HepG2 (cell line): ENCODE data around the gene AKT2. TPM values are rescaled to one million over a fixed set of nuclear protein-coding genes. Genes with fewer than 3 reads are reported as not detected.

Source experiments
- AFF4 ChIP-seq: sonication (generic); formaldehyde crosslinking; IDR thresholded peaks from 2 replicates; pipeline ENCODE4 v1.4.0; 2020; ENCODE audit warnings: missing genetic modification reagents
- ETV5 ChIP-seq: IDR thresholded peaks from 2 replicates; pipeline ENCODE4 v1.6.1; 2018; ENCODE audit warnings: missing biosample characterization, missing genetic modification reagents, inconsistent platforms, borderline replicate concordance
- GLMP ChIP-seq: sonication (generic); formaldehyde crosslinking; IDR thresholded peaks from 2 replicates; pipeline ENCODE4 v1.9.0; 2021; ENCODE audit warnings: missing genetic modification reagents, mild to moderate bottlenecking, borderline replicate concordance
- KMT2A ChIP-seq: sonication (generic); formaldehyde crosslinking; IDR thresholded peaks from 2 replicates; pipeline ENCODE4 v1.4.0; 2020; ENCODE audit warnings: missing genetic modification reagents
- NR1H2 ChIP-seq: sonication (generic); formaldehyde crosslinking; IDR thresholded peaks from 2 replicates; pipeline ENCODE4 v1.8.1; 2022; ENCODE audit warnings: low read depth, missing genetic modification reagents, borderline replicate concordance
- SAFB2 ChIP-seq: sonication (generic); formaldehyde crosslinking; IDR thresholded peaks from 2 replicates; pipeline ENCODE4 v1.5.1; 2020; ENCODE audit warnings: missing genetic modification reagents, low read depth, mild to moderate bottlenecking, borderline replicate concordance
- ZBTB10 ChIP-seq: sonication (generic); formaldehyde crosslinking; IDR thresholded peaks from 2 replicates; pipeline ENCODE4 v1.4.0; 2020; ENCODE audit warnings: missing genetic modification reagents, borderline replicate concordance
- polyA plus RNA-seq, 8 experiments: library from polyadenylated mRNA; depleted of rRNA in 3 of 8; stranded (reverse) in 7 of 8; unstranded in 1 of 8; fragments of >200 nt; fragmentation: Illumina TruSeq in 4 of 8; extraction: Trizol in 4 of 8; gene quantifications; 2 replicates each; pipeline versions ENCODE4 v1.2.1 to v1.2.3, GENCODE V29; 2011 to 2016; ENCODE audit warnings: low read depth in 4 of 8, missing spikeins in 1 of 8, mixed read lengths in 1 of 8; ENCODE audit not compliant: insufficient read depth in 1 of 8
- total RNA-seq, 5 experiments: library from RNA; depleted of rRNA; stranded (reverse); fragments of >200 nt; fragmentation: Illumina TruSeq; extraction: Trizol; gene quantifications; 2 replicates each; pipeline ENCODE4 v1.2.3, GENCODE V29; 2016; ENCODE audit warnings: low read depth in 1 of 5

Gene AKT2
- total and polyA plus RNA-seq, 2 of the 13 experiments (the other 11 are each of a cell fraction or from before 2014, with no cell fraction given): 82.1 to 173 TPM

GRCh38 chr19:40304306-40304705 is 19.2 kb upstream of the AKT2 start (continued):
- TF ChIP-seq NR1H2 (no peak), AFF4 (CRISPR knock-in tag) (no peak), KMT2A (no peak), ETV5 (CRISPR knock-in tag) (no peak), ZBTB10 (no peak), SAFB2 (CRISPR knock-in tag) (no peak), GLMP (CRISPR knock-in tag) (no peak)
